GM23338 (cell line): Measurements from ENCODE around the gene TAB3. TPM values are rescaled to one million over a fixed set of nuclear protein-coding genes. Genes with fewer than 3 reads are reported as not detected.

ENCODE experiments used
- ATAC-seq: fragments of 200-7000 bp; cut with Tn5 transposase; 3 replicates; pipeline ENCODE4 v1.9.1; 2020
- DNase-seq: peaks from one replicate; pipeline ENCODE4 v3.0.0-alpha.2; 2015; ENCODE audit warnings: low spot score
- H2AFZ ChIP-seq: fragments of 200-600 bp; sonication (generic); 2 replicates; pipeline ENCODE4 v1.8.0; 2016; ENCODE audit warnings: antibody characterized with exemption, mild to moderate bottlenecking, moderate library complexity
- H3F3A ChIP-seq: fragments of 200-600 bp; sonication (generic); replicated peaks from 2 replicates; pipeline ENCODE4 v1.8.0; 2017; ENCODE audit warnings: antibody characterized with exemption, mixed run types, low read depth
- H3K27ac ChIP-seq: fragments of 200-600 bp; sonication (generic); 2 replicates; pipeline ENCODE4 v1.6.1; 2016; ENCODE audit warnings: low read depth
- H3K27me3 ChIP-seq: fragments of 200-600 bp; sonication (generic); 2 replicates; pipeline ENCODE4 v1.8.0; 2016; ENCODE audit warnings: mild to moderate bottlenecking, mixed run types, moderate library complexity; ENCODE audit not compliant: insufficient read depth
- H3K36me3 ChIP-seq: fragments of 200-600 bp; sonication (generic); 2 replicates; pipeline ENCODE4 v1.8.0; 2016; ENCODE audit warnings: mild to moderate bottlenecking; ENCODE audit not compliant: insufficient read depth
- H3K4me1 ChIP-seq: fragments of 200-600 bp; sonication (generic); 2 replicates; pipeline ENCODE4 v1.8.0; 2016; ENCODE audit warnings: mild to moderate bottlenecking, moderate library complexity; ENCODE audit not compliant: insufficient read depth
- H3K4me2 ChIP-seq: fragments of 200-600 bp; sonication (generic); 2 replicates; pipeline ENCODE4 v1.7.1; 2017; ENCODE audit warnings: mixed run types
- H3K4me3 ChIP-seq: fragments of 200-600 bp; sonication (generic); 2 replicates; pipeline ENCODE4 v1.6.1; 2016; ENCODE audit warnings: mixed run types
- H3K79me2 ChIP-seq: fragments of 200-600 bp; sonication (generic); replicated peaks from 2 replicates; pipeline ENCODE4 v1.8.0; 2017; ENCODE audit warnings: mild to moderate bottlenecking; ENCODE audit not compliant: insufficient read depth
- H3K9me2 ChIP-seq: fragments of 200-600 bp; sonication (generic); 2 replicates; pipeline ENCODE4 v1.8.0; 2017; ENCODE audit not compliant: insufficient read depth
- H4K20me1 ChIP-seq: fragments of 200-600 bp; sonication (generic); replicated peaks from 2 replicates; pipeline ENCODE4 v1.8.0; 2017; ENCODE audit warnings: mild to moderate bottlenecking; ENCODE audit not compliant: insufficient read depth
- H3K27ac Mint-ChIP-seq: 2 replicates; pipeline ENCODE4 v1.8.0; 2020; ENCODE audit warnings: inconsistent platforms, mild to moderate bottlenecking, moderate library complexity, mixed read lengths
- H3K27me3 Mint-ChIP-seq: 3 replicates; pipeline ENCODE4 v1.8.0; 2022; ENCODE audit warnings: low read depth, mild to moderate bottlenecking, moderate library complexity, mixed read lengths, inconsistent platforms; ENCODE audit not compliant: insufficient read depth, poor library complexity
- H3K36me3 Mint-ChIP-seq: 3 replicates; pipeline ENCODE4 v1.8.0; 2021; ENCODE audit warnings: low read depth, mild to moderate bottlenecking, inconsistent platforms, moderate library complexity, mixed read lengths
- H3K4me1 Mint-ChIP-seq: 3 replicates; pipeline ENCODE4 v1.8.0; 2020; ENCODE audit warnings: mild to moderate bottlenecking, inconsistent platforms, mixed read lengths
- H3K4me3 Mint-ChIP-seq: 3 replicates; pipeline ENCODE4 v1.8.0; 2021; ENCODE audit warnings: moderate library complexity, mild to moderate bottlenecking, inconsistent platforms, mixed read lengths
- H3K9me3 Mint-ChIP-seq: 3 replicates; pipeline ENCODE4 v1.8.0; 2020; ENCODE audit warnings: moderate library complexity, mild to moderate bottlenecking, inconsistent platforms, mixed read lengths
- CREB1 ChIP-seq: fragments of 250-450 bp; sonication (Bioruptor Pico); IDR thresholded peaks from 2 replicates; pipeline ENCODE4 v1.5.0; 2020; ENCODE audit warnings: low read depth, mild to moderate bottlenecking, moderate library complexity
- CTCF ChIP-seq, 2 experiments: fragments of 200-600 bp in 1 of 2; sonication (generic) in 1 of 2; conservative IDR thresholded peaks; 2 replicates each; pipeline versions ENCODE4 v1.5.1 to v1.6.1; 2016 to 2017; ENCODE audit warnings: antibody characterized with exemption in 2 of 2, low read depth in 2 of 2, mild to moderate bottlenecking in 2 of 2, moderate library complexity in 1 of 2
- EZH2 ChIP-seq: fragments of 200-600 bp; sonication (generic); IDR thresholded peaks from one replicate; pipeline ENCODE4 v1.8.0; 2017; ENCODE audit warnings: antibody characterized with exemption, mild to moderate bottlenecking, low read depth; ENCODE audit not compliant: unreplicated experiment
- EZH2phosphoT487 ChIP-seq: fragments of 200-600 bp; sonication (generic); IDR thresholded peaks from one replicate; pipeline ENCODE4 v1.8.1; 2018; ENCODE audit warnings: antibody characterized with exemption; ENCODE audit not compliant: unreplicated experiment
- JUNB ChIP-seq: IDR thresholded peaks from one replicate; pipeline ENCODE4 v1.6.1; 2016; ENCODE audit warnings: antibody characterized with exemption; ENCODE audit not compliant: unreplicated experiment
- NANOG ChIP-seq: IDR thresholded peaks from 2 replicates; pipeline ENCODE4 v1.6.1; 2016; ENCODE audit warnings: antibody characterized with exemption, borderline replicate concordance
- REST ChIP-seq: IDR thresholded peaks from one replicate; pipeline ENCODE4 v1.6.1; 2018; ENCODE audit warnings: antibody characterized with exemption; ENCODE audit not compliant: unreplicated experiment
- STAT1 ChIP-seq: IDR thresholded peaks from one replicate; pipeline ENCODE4 v1.6.1; 2016; ENCODE audit warnings: antibody characterized with exemption; ENCODE audit not compliant: unreplicated experiment
- ZNF114 ChIP-seq: fragments of 250-450 bp; sonication (Bioruptor Pico); IDR thresholded peaks from 2 replicates; pipeline ENCODE4 v1.5.0; 2020; ENCODE audit warnings: mild to moderate bottlenecking, moderate library complexity
- ZNF331 ChIP-seq: fragments of 250-450 bp; sonication (Bioruptor Pico); IDR thresholded peaks from 2 replicates; pipeline ENCODE4 v1.5.0; 2020; ENCODE audit warnings: low read depth, mild to moderate bottlenecking, moderate library complexity
- ZNF462 ChIP-seq: fragments of 250-450 bp; sonication (Bioruptor Pico); IDR thresholded peaks from 2 replicates; pipeline ENCODE4 v1.5.0; 2020; ENCODE audit warnings: mild to moderate bottlenecking, moderate library complexity
- polyA plus RNA-seq: library from polyadenylated mRNA; unstranded; fragments of >200 nt; fragmentation: Nextera tagmentation; extraction: Ambion mirVana; gene quantifications from 2 replicates; pipeline ENCODE4 v1.2.1, GENCODE V29; 2016
- total RNA-seq: library from RNA; depleted of rRNA; stranded (reverse); fragments of >200 nt; shearing (Covaris generic); gene quantifications from 2 replicates; pipeline ENCODE4 v1.2.3, GENCODE V29; 2014

TAB3 gene
- total and polyA plus RNA-seq, 2 experiments from 2014 or later, result 4.4 to 21.7 TPM

GRCh38 chrX:30905321-30905720, 16.3 kb upstream of the TAB3 start:
- H3K9me2 ChIP-seq, result no peaks in the 10 kb centered on the region
- ATAC-seq (no peak), DNase-seq (no peak)
- H3K4me3 ChIP-seq, result no peak overlapping the region
- no peaks in the 10 kb centered on the region for H3K36me3 ChIP-seq
- no peak overlapping the region for H2AFZ ChIP-seq
- H3K4me1 ChIP-seq, result no peaks in the 10 kb centered on the region
- H3K4me3 Mint-ChIP-seq, result no peak overlapping the region
- no peak overlapping the region for H3K4me2 ChIP-seq
- H3K27ac Mint-ChIP-seq, result no peak overlapping the region
- H3K27ac ChIP-seq, result no peak overlapping the region
- no peaks in the 10 kb centered on the region for H3K9me3 Mint-ChIP-seq
- no peaks in the 10 kb centered on the region for H3K27me3 Mint-ChIP-seq
- no peaks in the 10 kb centered on the region for H3F3A ChIP-seq
- no peaks in the 10 kb centered on the region for H3K36me3 Mint-ChIP-seq
- no peaks in the 10 kb centered on the region for H4K20me1 ChIP-seq
- no peaks in the 10 kb centered on the region for H3K79me2 ChIP-seq
- H3K27me3 ChIP-seq, result no peaks in the 10 kb centered on the region
- TF ChIP-seq CTCF (conservative IDR thresholded peaks at IDR 0.05; ENCODE audit: low read depth in 2 of 2) (no peak), JUNB (no peak), ZNF114 (no peak), EZH2 (no peak), ZNF331 (CRISPR knock-in tag) (no peak), NANOG (no peak), ZNF462 (CRISPR knock-in tag) (no peak), CREB1 (CRISPR knock-in tag) (no peak), REST (no peak), EZH2phosphoT487 (no peak), STAT1 (no peak)
- H3K4me1 Mint-ChIP-seq, result peaks cover 6% of the 10 kb centered on the region
